Activated naive CD4-positive, alpha-beta T cell treated with anti-CD3 and anti-CD28 coated beads, Interleukin-2, amount 50 U/mL, for 72 hours (primary cell): ENCODE measurements around the gene GNAS. TPM values are rescaled to one million over a fixed set of nuclear protein-coding genes. Genes with fewer than 3 reads are reported as not detected.

Experiments used
- ATAC-seq, 2 donors: fragments of 150-1000 bp; cut with Tn5 transposase; 2 replicates each; pipeline ENCODE4 v1.10.0; 2021; ENCODE audit warnings: mild to moderate bottlenecking in 2 of 2, moderate library complexity in 2 of 2
- DNase-seq, 2 donors: peaks; one replicate each; pipeline ENCODE4 v3.0.0; 2021 to 2022; ENCODE audit warnings: low spot score in 2 of 2
- H3K27ac Mint-ChIP-seq, 2 donors: one replicate each; pipeline ENCODE4 v1.8.0; 2022; ENCODE audit warnings: mild to moderate bottlenecking in 2 of 2, mixed read lengths in 2 of 2
- H3K36me3 Mint-ChIP-seq, 2 donors: one replicate each; pipeline ENCODE4 v1.8.0; 2022; ENCODE audit warnings: mixed read lengths in 2 of 2
- H3K9me3 Mint-ChIP-seq, 2 donors: one replicate each; pipeline ENCODE4 v1.8.0; 2022; ENCODE audit warnings: mixed read lengths in 2 of 2
- total RNA-seq, 2 donors: library from RNA; stranded (reverse); gene quantifications; one replicate each; pipeline ENCODE4 v1.2.3, GENCODE V29; 2022

Gene GNAS
- total RNA-seq, 2 donors from 2014 or later, result 624 to 863 TPM

- no peaks in the 10 kb centered on the region for H3K36me3 Mint-ChIP-seq
- no peak for DNase-seq
- no peaks in the 10 kb centered on the region for H3K9me3 Mint-ChIP-seq
- no peak overlapping the region for H3K27ac Mint-ChIP-seq
- no peak for ATAC-seq
Measured at GRCh38 chr20:58867211-58867610, 14.7 kb downstream of the GNAS start.

- Mint-ChIP-seq H3K27ac (no peak overlapping the region), H3K36me3 (no peaks in the 10 kb centered on the region), H3K9me3 (no peaks in the 10 kb centered on the region)
- ATAC-seq (no peak), DNase-seq (no peak)
Measured at GRCh38 chr20:58868795-58869194, 16.3 kb downstream of the GNAS start.

- no peak for ATAC-seq
Measured at GRCh38 chr20:58869662-58870227, 17.2 kb downstream of the GNAS start.

GRCh38 chr20:58870293-58871014 is 17.9 kb downstream of the GNAS start:
- ATAC-seq, result peak; percentile 77 to 90
- peak in 1 of 2 donors; percentile 67 for DNase-seq
- Mint-ChIP-seq H3K27ac (peak overlapping the region in 1 of 2 donors; percentile 56), H3K9me3 (no peaks in the 10 kb centered on the region), H3K36me3 (no peaks in the 10 kb centered on the region)

More at GRCh38 chr20:58869662-58870227, 17.2 kb downstream of the GNAS start:
- no peaks in the 10 kb centered on the region for H3K9me3 Mint-ChIP-seq
- no peak for DNase-seq
- peak overlapping the region in 1 of 2 donors; percentile 56 for H3K27ac Mint-ChIP-seq
- no peaks in the 10 kb centered on the region for H3K36me3 Mint-ChIP-seq

GRCh38 chr20:58871533-58872102 is 19.1 kb downstream of the GNAS start:
- Mint-ChIP-seq H3K9me3 (no peaks in the 10 kb centered on the region), H3K36me3 (no peaks in the 10 kb centered on the region), H3K27ac (no peak overlapping the region)
- DNase-seq (no peak), ATAC-seq (no peak)

- no peak for ATAC-seq
- DNase-seq, result no peak
- Mint-ChIP-seq H3K27ac (peak overlapping the region in 1 of 2 donors; percentile 33), H3K36me3 (no peaks in the 10 kb centered on the region), H3K9me3 (no peaks in the 10 kb centered on the region)
Measured at GRCh38 chr20:58874469-58874868, 22.0 kb downstream of the GNAS start.

- ATAC-seq, result no peak
- Mint-ChIP-seq H3K9me3 (no peaks in the 10 kb centered on the region), H3K27ac (no peak overlapping the region), H3K36me3 (no peaks in the 10 kb centered on the region)
- DNase-seq, result no peak
Measured at GRCh38 chr20:58875111-58875510, 22.6 kb downstream of the GNAS start.

- ATAC-seq (no peak), DNase-seq (no peak)
- no peaks in the 10 kb centered on the region for H3K36me3 Mint-ChIP-seq
- no peaks in the 10 kb centered on the region for H3K9me3 Mint-ChIP-seq
- H3K27ac Mint-ChIP-seq, result no peak overlapping the region
Measured at GRCh38 chr20:58875541-58876134, 23.1 kb downstream of the GNAS start.

- H3K27ac Mint-ChIP-seq, result peak overlapping the region in 1 of 2 donors; percentile 36
- no peak for ATAC-seq
Measured at GRCh38 chr20:58876437-58876836, 23.9 kb downstream of the GNAS start.

GRCh38 chr20:58877050-58877975 is 24.8 kb downstream of the GNAS start:
- DNase-seq, result no peak
- Mint-ChIP-seq H3K9me3 (no peaks in the 10 kb centered on the region), H3K27ac (peak overlapping the region; percentile 36 to 63), H3K36me3 (no peaks in the 10 kb centered on the region)
- no peak for ATAC-seq

More at GRCh38 chr20:58876437-58876836, 23.9 kb downstream of the GNAS start:
- no peaks in the 10 kb centered on the region for H3K36me3 Mint-ChIP-seq
- DNase-seq, result no peak
- H3K9me3 Mint-ChIP-seq, result no peaks in the 10 kb centered on the region

- H3K9me3 Mint-ChIP-seq, result no peaks in the 10 kb centered on the region
- H3K27ac Mint-ChIP-seq, result peak overlapping the region; percentile 33 to 36
- DNase-seq (no peak), ATAC-seq (peak; percentile 80 to 84)
- H3K36me3 Mint-ChIP-seq, result no peaks in the 10 kb centered on the region
Measured at GRCh38 chr20:58877976-58878360, 25.5 kb downstream of the GNAS start.

- Mint-ChIP-seq H3K36me3 (no peaks in the 10 kb centered on the region), H3K27ac (peak overlapping the region; percentile 33 to 36), H3K9me3 (no peaks in the 10 kb centered on the region)
- DNase-seq (no peak), ATAC-seq (no peak)
Measured at GRCh38 chr20:58878399-58878798, 25.9 kb downstream of the GNAS start.

GRCh38 chr20:58880441-58880840 is 27.9 kb downstream of the GNAS start:
- H3K27ac Mint-ChIP-seq, result no peak overlapping the region

GRCh38 chr20:58880994-58881752 is 28.7 kb downstream of the GNAS start:
- ATAC-seq, result no peak
- H3K27ac Mint-ChIP-seq, result no peak overlapping the region
- no peaks in the 10 kb centered on the region for H3K9me3 Mint-ChIP-seq
- no peaks in the 10 kb centered on the region for H3K36me3 Mint-ChIP-seq
- no peak for DNase-seq

More at GRCh38 chr20:58880441-58880840, 27.9 kb downstream of the GNAS start:
- no peak for ATAC-seq
- no peaks in the 10 kb centered on the region for H3K36me3 Mint-ChIP-seq
- H3K9me3 Mint-ChIP-seq, result no peaks in the 10 kb centered on the region
- DNase-seq, result no peak

GRCh38 chr20:58882704-58883089 is 30.2 kb downstream of the GNAS start:
- no peak for ATAC-seq
- DNase-seq, result no peak
- Mint-ChIP-seq H3K36me3 (no peaks in the 10 kb centered on the region), H3K27ac (no peak overlapping the region), H3K9me3 (no peaks in the 10 kb centered on the region)

- ATAC-seq (no peak), DNase-seq (no peak)
- H3K9me3 Mint-ChIP-seq, result no peaks in the 10 kb centered on the region
- H3K27ac Mint-ChIP-seq, result no peak overlapping the region
- H3K36me3 Mint-ChIP-seq, result no peaks in the 10 kb centered on the region
Measured at GRCh38 chr20:58883241-58883691, 30.8 kb downstream of the GNAS start.
